Muscle of leg (tissue), 11 donors: ENCODE measurements around the gene DHRSX. TPM values are rescaled to one million over a fixed set of nuclear protein-coding genes. Genes with fewer than 3 reads are reported as not detected.
"Not testable (repeated sequence)": the region's sequence is repeated elsewhere in the genome, so short reads cannot be mapped to it uniquely, and the experiment has no call there.

ENCODE experiments used
- DNase-seq: peaks from one replicate; pipeline ENCODE4 v3.0.0; 2013
- H3K27ac ChIP-seq: one replicate; pipeline ENCODE4 v1.5.1; 2013; ENCODE audit warnings: mild to moderate bottlenecking, low read length, control low read depth
- H3K27me3 ChIP-seq: one replicate; pipeline ENCODE4 v1.6.1; 2013; ENCODE audit warnings: low read length; ENCODE audit not compliant: control insufficient read depth, insufficient read depth
- H3K36me3 ChIP-seq: one replicate; pipeline ENCODE4 v1.6.1; 2013; ENCODE audit warnings: low read length; ENCODE audit not compliant: control insufficient read depth, insufficient read depth
- H3K4me1 ChIP-seq: one replicate; pipeline ENCODE4 v1.6.1; 2013; ENCODE audit warnings: low read length; ENCODE audit not compliant: control insufficient read depth, insufficient read depth
- H3K4me3 ChIP-seq: one replicate; pipeline ENCODE4 v1.5.1; 2013; ENCODE audit warnings: low read length, control low read depth
- H3K9me3 ChIP-seq: replicated peaks from 2 replicates; pipeline ENCODE4 v1.6.1; 2013; ENCODE audit warnings: low read depth, low read length; ENCODE audit not compliant: control insufficient read depth
- WGBS: methylation state at CpG from one replicate; pipeline ENCODE4 v1.1.5; 2013; ENCODE audit warnings: missing lambda C conversion rate; ENCODE audit not compliant: insufficient coverage; 5-methylcytosine and 5-hydroxymethylcytosine counted together
- polyA plus RNA-seq, 8 donors: library from polyadenylated mRNA; unstranded; fragments of 120-200 nt; gene quantifications; one replicate each; pipeline versions ENCODE4 v1.2.1 to v1.2.3, GENCODE V29; 2013; ENCODE audit warnings: inconsistent platforms in 1 of 8, low replicate concordance in 1 of 8; ENCODE audit not compliant: insufficient read length in 8 of 8, insufficient read depth in 1 of 8
- total RNA-seq: library from RNA; stranded (reverse); fragments of 120-200 nt; gene quantifications from one replicate; pipeline ENCODE4 v1.2.4, GENCODE V29; 2013

DHRSX gene
- total and polyA plus RNA-seq, 9 donors: 11.4 to 19.1 (median 14.4) TPM

DNA sequence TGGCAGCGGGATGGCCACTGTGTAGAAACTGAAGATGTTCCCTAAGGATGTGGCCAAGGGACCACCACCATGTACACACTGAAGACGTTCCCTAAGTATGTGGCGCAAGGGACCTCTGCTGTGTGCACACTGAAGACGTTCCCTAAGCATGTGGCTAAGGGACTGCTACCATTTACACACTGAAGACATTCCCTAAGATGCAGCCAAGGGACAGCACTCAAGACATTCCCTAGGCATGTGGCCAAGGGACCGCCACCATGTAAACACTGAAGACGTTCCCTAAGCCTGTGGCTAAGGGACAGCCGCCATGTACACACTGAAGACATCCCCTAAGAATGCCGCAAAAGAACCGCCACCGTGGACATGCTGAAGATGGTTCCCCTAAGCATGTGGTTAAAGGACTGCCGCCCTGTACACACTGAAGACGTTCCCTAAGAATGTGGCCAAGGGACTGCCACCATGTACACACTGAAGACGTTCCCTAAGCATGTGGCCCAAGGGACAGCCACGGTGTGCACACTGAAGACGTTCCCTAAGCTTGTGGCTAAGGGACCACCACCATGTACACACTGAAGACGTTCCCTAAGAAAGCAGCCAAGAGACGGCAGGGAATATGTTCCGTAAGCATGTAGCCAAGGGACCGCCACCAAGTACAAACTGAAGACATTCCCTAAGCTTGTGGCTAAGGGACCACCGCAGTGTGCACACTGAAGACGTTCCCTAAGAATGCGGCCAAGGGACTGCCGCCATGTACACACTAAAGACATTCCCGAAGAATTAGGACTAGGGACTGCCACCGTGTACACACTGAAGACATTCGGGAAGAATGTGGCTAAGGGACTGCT is 43.3 kb downstream of the DHRSX start:
- H3K27me3 ChIP-seq: no peaks in the 10 kb centered on the region
- no peaks in the 10 kb centered on the region for H3K9me3 ChIP-seq
- DNase-seq: no peak
- no peaks in the 10 kb centered on the region for H3K36me3 ChIP-seq
- no peaks in the 10 kb centered on the region for H3K4me1 ChIP-seq
- no peak overlapping the region for H3K27ac ChIP-seq
- WGBS: 87% methylated on average over 23 of the region's 26 CpGs
- no peak overlapping the region for H3K4me3 ChIP-seq

DNA sequence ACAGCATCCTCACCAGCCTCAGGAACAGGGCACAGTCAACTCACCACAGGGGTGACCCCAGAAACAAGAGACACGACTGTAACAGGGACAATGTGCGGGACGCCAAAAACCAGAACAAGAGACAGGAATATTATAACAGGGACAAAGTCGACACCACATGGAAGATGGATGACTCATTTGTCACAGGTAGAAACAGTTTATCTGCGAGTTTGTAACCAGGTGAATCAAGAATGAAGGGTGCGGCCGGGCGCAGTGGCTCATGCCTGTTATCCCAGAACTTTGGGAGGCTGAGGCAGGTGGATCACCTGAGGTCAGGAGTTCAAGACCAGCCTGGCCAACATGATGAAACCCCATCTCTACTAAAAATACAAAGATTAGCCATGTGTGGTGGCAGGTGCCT is 44.7 kb downstream of the DHRSX start:
- H3K27me3 ChIP-seq, H3K4me3 ChIP-seq, H3K36me3 ChIP-seq, DNase-seq, H3K9me3 ChIP-seq, H3K27ac ChIP-seq, H3K4me1 ChIP-seq: not testable (repeated sequence)
- WGBS: 90% methylated on average over 3 of the region's 8 CpGs

DNA sequence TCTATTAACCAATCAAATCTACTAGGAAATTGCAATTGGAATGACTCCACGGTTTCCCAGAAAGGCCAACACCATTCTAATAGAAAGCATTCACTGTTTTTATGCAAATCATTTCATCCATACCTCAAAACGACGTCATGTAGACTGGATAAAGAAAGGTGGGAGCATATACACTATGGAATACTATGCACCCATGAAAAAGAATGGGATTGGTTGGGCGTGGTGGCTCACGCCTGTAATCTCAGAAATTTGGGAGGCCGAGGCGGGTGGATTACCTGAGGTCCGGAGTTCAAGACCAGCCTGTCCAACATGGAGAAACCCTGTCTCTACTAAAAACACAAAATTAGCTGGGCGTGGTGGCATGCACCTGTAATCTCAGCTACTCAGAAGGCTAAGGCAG is 46.2 kb downstream of the DHRSX start:
- H3K9me3 ChIP-seq, DNase-seq, H3K27ac ChIP-seq, H3K27me3 ChIP-seq, H3K36me3 ChIP-seq, H3K4me3 ChIP-seq, H3K4me1 ChIP-seq: not testable (repeated sequence)
- 90% methylated on average over 2 of the region's 9 CpGs for WGBS

DNA sequence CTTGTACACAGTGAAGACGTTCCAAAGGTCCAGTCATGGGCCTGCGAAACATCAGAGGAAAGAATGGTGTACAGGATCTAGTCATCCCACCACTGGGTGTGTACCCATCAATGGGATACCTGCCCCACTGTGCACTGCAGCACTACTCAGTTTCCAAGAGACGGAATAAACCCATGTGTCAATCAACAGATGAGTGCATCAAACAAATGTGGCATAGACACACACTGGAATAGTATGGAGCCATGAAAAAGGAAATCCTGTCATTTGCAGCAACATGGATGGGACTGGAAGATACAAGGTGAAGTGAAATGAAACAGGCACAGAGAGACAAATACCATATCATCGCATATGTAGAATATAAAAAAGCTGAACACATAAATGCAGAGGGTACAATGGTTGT is 48.0 kb downstream of the DHRSX start:
- H3K27me3 ChIP-seq: no peaks in the 10 kb centered on the region
- no peaks in the 10 kb centered on the region for H3K36me3 ChIP-seq
- 93% methylated on average over 2 of the region's 4 CpGs for WGBS
- H3K4me1 ChIP-seq: no peaks in the 10 kb centered on the region
- H3K9me3 ChIP-seq: no peaks in the 10 kb centered on the region
- no peak for DNase-seq
- no peak overlapping the region for H3K27ac ChIP-seq
- no peak overlapping the region for H3K4me3 ChIP-seq

DNA sequence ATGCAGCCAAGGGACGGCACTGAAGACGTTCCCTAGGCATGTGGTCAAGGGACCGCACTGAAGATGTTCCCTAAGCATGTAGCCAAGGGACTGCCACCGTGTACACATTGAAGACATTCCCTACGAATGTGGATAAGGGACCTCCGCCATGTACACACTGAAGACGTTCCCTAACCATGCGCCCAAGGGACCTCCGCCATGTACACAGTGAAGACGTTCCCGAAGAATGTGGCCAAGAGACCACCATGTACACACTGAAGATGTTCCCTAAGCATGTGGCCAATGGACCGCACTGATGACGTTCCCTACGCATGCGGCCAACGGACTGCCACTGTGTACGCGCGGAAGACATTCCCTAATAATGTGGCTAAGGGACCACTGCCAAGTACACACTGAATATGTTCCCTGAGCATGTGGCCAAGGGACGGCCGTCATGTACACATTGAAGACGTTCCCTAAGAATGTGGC is 48.4 kb downstream of the DHRSX start:
- WGBS: 90% methylated on average over 21 of the region's 22 CpGs
- no peak overlapping the region for H3K4me3 ChIP-seq
- no peaks in the 10 kb centered on the region for H3K27me3 ChIP-seq
- no peaks in the 10 kb centered on the region for H3K4me1 ChIP-seq
- no peak for DNase-seq
- no peaks in the 10 kb centered on the region for H3K36me3 ChIP-seq
- peaks cover 3% of the 10 kb centered on the region for H3K9me3 ChIP-seq
- H3K27ac ChIP-seq: no peak overlapping the region

GRCh38 chrX:2451501-2452316 is 49.1 kb downstream of the DHRSX start:
- peak; percentile 37 for DNase-seq
- H3K4me3 ChIP-seq: no peak overlapping the region
- H3K4me1 ChIP-seq: no peaks in the 10 kb centered on the region
- no peaks in the 10 kb centered on the region for H3K27me3 ChIP-seq
- no peaks in the 10 kb centered on the region for H3K36me3 ChIP-seq
- peaks cover 3% of the 10 kb centered on the region for H3K9me3 ChIP-seq
- H3K27ac ChIP-seq: no peak overlapping the region
- 51% methylated on average over 25 of the region's 25 CpGs for WGBS

GRCh38 chrX:2450681-2451080 is 50.1 kb downstream of the DHRSX start:
- H3K27me3 ChIP-seq: no peaks in the 10 kb centered on the region
- no CpG with 5 or more reads among the region's 5 CpGs for WGBS
- DNase-seq: no peak
- no peak overlapping the region for H3K27ac ChIP-seq
- peaks cover 4% of the 10 kb centered on the region for H3K36me3 ChIP-seq
- peaks cover 8% of the 10 kb centered on the region for H3K9me3 ChIP-seq
- H3K4me1 ChIP-seq: no peaks in the 10 kb centered on the region
- H3K4me3 ChIP-seq: no peak overlapping the region

GRCh38 chrX:2449135-2449886 is 51.5 kb downstream of the DHRSX start:
- Histone ChIP-seq H3K27me3 (no peaks in the 10 kb centered on the region), H3K27ac (no peak overlapping the region), H3K36me3 (peaks cover 4% of the 10 kb centered on the region), H3K4me3 (no peak overlapping the region), H3K9me3 (peaks cover 8% of the 10 kb centered on the region), H3K4me1 (no peaks in the 10 kb centered on the region)
- 92% methylated on average over 5 of the region's 13 CpGs for WGBS
- DNase-seq: no peak

DNA sequence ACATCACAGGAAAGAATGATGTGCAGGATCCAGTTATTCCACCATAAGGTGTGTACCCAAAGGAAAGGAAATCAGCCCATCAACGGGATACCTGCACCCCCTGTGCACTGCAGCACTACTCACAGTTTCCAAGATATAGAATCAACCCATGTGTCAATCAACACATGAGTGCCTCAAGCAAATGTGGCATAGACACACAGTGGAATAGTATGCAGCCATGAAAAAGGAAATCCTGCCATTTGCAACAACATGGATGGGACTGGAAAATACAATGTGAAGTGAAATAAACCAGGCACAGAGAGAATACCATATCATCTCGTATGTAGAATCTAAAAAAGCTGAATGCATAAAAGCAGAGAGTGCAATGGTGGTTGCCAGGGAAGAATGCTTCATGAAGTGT is 53.3 kb downstream of the DHRSX start:
- no peak for DNase-seq
- Histone ChIP-seq H3K9me3 (peaks cover 8% of the 10 kb centered on the region), H3K27me3 (no peaks in the 10 kb centered on the region), H3K27ac (no peak overlapping the region), H3K4me3 (no peak overlapping the region), H3K36me3 (peaks cover 4% of the 10 kb centered on the region), H3K4me1 (no peaks in the 10 kb centered on the region)
- WGBS: no CpG with 5 or more reads among the region's 2 CpGs

DNA sequence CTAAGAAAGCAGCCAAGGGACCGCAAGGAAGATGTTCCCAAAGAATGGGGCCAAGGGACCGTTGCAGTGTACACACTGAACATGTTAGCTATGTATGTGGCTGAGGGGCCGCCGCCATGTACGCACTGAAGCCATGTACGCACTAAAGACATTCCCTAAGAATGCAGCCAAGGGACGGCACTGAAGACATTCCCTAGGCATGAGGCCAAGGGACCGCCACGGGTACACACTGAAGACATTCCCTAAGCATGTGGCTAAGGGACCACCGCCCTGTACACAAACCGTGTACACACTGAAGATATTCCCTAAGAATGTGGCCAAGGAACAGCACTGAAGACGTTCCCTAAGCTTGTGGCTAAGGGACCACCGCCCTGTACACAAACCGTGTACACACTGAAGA is 54.0 kb downstream of the DHRSX start:
- Histone ChIP-seq H3K4me1 (no peaks in the 10 kb centered on the region), H3K4me3 (no peak overlapping the region), H3K27ac (no peak overlapping the region), H3K9me3 (peaks cover 8% of the 10 kb centered on the region), H3K27me3 (no peaks in the 10 kb centered on the region), H3K36me3 (peaks cover 4% of the 10 kb centered on the region)
- DNase-seq: no peak
- 96% methylated on average over 14 of the region's 14 CpGs for WGBS
